Measurements from ENCODE around the gene FBRS.
"Not testable (repeated sequence)": the region's sequence is repeated elsewhere in the genome, so short reads cannot be mapped to it uniquely, and the experiment has no call there.

FBRS gene

DNA sequence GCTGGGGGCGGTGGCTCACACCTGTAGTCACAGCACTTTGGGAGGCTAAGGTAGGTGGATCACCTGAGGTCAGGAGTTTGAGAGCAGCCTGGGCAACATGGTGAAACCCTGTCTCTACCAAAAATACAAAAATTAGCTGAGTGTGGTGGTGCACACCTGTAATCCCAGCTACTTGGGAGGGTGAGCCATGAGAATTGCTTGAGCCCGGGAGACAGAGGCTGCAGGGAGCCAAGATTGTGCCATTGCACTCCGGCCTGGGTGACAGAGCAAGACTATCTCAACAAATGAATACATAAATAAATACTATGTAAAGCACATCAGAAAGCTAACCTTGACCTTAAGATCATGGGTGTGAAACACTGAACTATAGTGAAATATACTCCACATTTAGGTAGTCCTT is 38.4 kb downstream of the FBRS start:
- not testable (repeated sequence) for H2AK5ac ChIP-seq (ENCODE audit: low read length); H3K4me3 ChIP-seq (ENCODE audit: low read length); H3K23ac ChIP-seq (ENCODE audit: low read length); H3K36me3 ChIP-seq (ENCODE audit: control insufficient read depth, insufficient read depth, low read length); H3K18ac ChIP-seq (ENCODE audit: low read length); H3K4ac ChIP-seq (ENCODE audit: low read depth, low read length); H3K4me2 ChIP-seq (ENCODE audit: low read length); H3K9ac ChIP-seq (ENCODE audit: low read length); H2BK15ac ChIP-seq (replicated peaks; ENCODE audit: low read depth); H3K56ac ChIP-seq (ENCODE audit: low read length); H3K4me1 ChIP-seq (ENCODE audit: control insufficient read depth, low read depth, low read length); H4K5ac ChIP-seq (ENCODE audit: low read length); H3K27me3 ChIP-seq (ENCODE audit: insufficient read depth, low read length, poor library complexity); H2BK120ac ChIP-seq (ENCODE audit: low read depth, low read length); DNase-seq; H4K8ac ChIP-seq (ENCODE audit: low read depth, low read length); H3K79me1 ChIP-seq (ENCODE audit: low read length); H3K27ac ChIP-seq (ENCODE audit: low read depth, low read length); H2BK5ac ChIP-seq (ENCODE audit: low read length)
- no CpG with 5 or more reads among the region's 3 CpGs for WGBS (ENCODE audit: extremely low coverage, insufficient coverage, low lambda C conversion rate)
- peaks cover 21% of the 10 kb centered on the region for H3K79me2 ChIP-seq (ENCODE audit: control insufficient read depth, insufficient read depth, low read length)

DNA sequence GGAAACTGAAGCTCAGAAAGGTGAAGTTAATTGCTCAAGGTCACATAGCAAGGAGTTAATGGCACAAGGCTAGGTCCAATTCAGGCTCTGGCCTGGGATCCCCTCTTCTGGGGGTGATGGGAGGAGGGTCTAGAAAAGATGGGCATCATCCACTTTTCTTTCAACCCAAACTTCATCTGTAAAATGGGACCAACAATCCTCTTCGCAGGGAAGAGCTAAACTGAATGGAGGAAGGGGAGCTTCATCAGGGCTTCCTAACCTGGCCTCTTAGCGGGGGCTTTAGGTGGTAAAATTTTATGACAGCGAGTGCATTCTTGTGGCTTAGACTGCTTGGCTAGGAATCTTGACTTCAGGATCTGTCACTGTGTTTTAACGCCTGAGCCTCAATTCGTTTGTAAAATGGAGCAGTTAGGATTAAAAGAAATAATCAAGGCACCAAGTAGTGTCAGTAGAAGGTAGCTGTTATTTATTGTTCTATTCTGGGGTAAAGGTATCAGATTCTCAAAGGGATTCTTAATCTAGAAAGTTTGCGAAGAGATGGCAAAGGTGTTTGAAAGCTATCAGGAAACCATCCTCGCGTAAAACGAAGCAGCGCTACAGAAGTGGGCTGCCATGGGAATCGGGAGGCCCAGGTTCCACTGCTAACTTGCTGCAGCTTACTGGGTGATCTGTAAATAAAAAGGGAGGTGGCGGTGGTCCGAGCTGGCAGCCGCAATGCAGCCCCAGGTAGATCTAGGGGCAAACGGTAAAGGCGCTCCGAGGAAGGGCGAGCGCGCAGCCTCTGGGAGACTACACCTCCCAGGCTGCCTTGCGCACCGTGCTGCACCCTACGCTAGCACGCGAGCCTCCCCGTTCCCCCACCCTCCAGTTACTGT is 39.3 kb downstream of the FBRS start:
- DNase-seq = no peak
- H3K4me3 ChIP-seq (ENCODE audit: low read length) = no peak overlapping the region
- peaks cover 2% of the 10 kb centered on the region for H3K36me3 ChIP-seq (ENCODE audit: control insufficient read depth, insufficient read depth, low read length)
- no peak overlapping the region for H3K18ac ChIP-seq (ENCODE audit: low read length)
- no peak overlapping the region for H3K23ac ChIP-seq (ENCODE audit: low read length)
- no peak overlapping the region for H4K5ac ChIP-seq (ENCODE audit: low read length)
- no CpG with 5 or more reads among the region's 26 CpGs for WGBS (ENCODE audit: extremely low coverage, insufficient coverage, low lambda C conversion rate)
- H3K4me2 ChIP-seq (ENCODE audit: low read length) = peak overlapping the region; percentile 55
- peaks cover 21% of the 10 kb centered on the region for H3K79me2 ChIP-seq (ENCODE audit: control insufficient read depth, insufficient read depth, low read length)
- H2AK5ac ChIP-seq (ENCODE audit: low read length) = no peak overlapping the region
- no peak overlapping the region for H2BK15ac ChIP-seq (replicated peaks; ENCODE audit: low read depth)
- H2BK5ac ChIP-seq (ENCODE audit: low read length) = no peak overlapping the region
- no peak overlapping the region for H3K4ac ChIP-seq (ENCODE audit: low read depth, low read length)
- H3K4me1 ChIP-seq (ENCODE audit: control insufficient read depth, low read depth, low read length) = peaks cover 3% of the 10 kb centered on the region
- peak overlapping the region; percentile 77 for H3K9ac ChIP-seq (ENCODE audit: low read length)
- H2BK120ac ChIP-seq (ENCODE audit: low read depth, low read length) = no peak overlapping the region
- H3K27me3 ChIP-seq (ENCODE audit: insufficient read depth, low read length, poor library complexity) = peaks cover 4% of the 10 kb centered on the region
- H3K27ac ChIP-seq (ENCODE audit: low read depth, low read length) = no peak overlapping the region
- peaks cover 8% of the 10 kb centered on the region for H3K79me1 ChIP-seq (ENCODE audit: low read length)
- H3K56ac ChIP-seq (ENCODE audit: low read length) = peak overlapping the region; percentile 75
- H4K8ac ChIP-seq (ENCODE audit: low read depth, low read length) = no peak overlapping the region

DNA sequence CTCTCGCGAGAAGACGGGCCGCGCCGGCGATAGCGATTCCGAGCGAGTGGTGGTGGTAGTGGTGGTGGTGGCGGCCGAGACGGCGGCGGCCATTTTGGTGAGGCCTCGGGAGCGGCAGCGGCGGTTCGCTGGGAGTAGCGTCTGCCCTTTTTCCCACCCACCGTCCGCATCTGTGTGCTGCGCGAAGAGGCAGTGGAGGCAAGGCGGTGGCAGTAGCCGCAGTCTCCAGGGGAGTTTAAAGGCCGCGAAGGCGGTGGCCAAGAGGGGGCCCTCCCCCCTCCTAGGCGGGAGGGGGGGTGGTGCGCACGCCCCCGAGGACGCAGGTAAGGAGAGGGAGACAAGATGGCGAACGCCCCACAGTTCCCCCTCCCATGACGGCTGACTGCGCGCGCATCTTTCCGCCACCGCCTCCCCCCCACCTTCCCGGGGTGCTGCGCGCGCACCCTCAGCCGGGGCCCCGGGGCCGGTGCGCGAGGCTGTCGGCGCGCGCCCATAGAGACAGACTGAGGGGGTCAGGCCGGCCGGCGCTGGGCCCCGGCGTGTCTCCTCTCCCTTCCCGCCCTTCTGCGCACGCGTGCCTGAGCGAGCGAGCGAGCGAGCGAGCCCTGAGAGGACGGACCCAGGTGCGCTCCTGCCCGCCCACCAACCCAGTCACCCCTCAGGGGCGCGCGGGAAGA is 40.0 kb downstream of the FBRS start:
- DNase-seq = peak; percentile 98
- Histone ChIP-seq H3K56ac (ENCODE audit: low read length) (peak overlapping the region; percentile 99), H3K36me3 (ENCODE audit: control insufficient read depth, insufficient read depth, low read length) (peaks cover 2% of the 10 kb centered on the region), H3K79me1 (ENCODE audit: low read length) (peaks cover 8% of the 10 kb centered on the region), H3K9ac (ENCODE audit: low read length) (peak overlapping the region; percentile 100), H3K4me2 (ENCODE audit: low read length) (peak overlapping the region; percentile 54), H2AK5ac (ENCODE audit: low read length) (no peak overlapping the region), H3K4ac (ENCODE audit: low read depth, low read length) (peak overlapping the region; percentile 89), H3K27me3 (ENCODE audit: insufficient read depth, low read length, poor library complexity) (peaks cover 4% of the 10 kb centered on the region), H2BK5ac (ENCODE audit: low read length) (peak overlapping the region; percentile 97), H4K8ac (ENCODE audit: low read depth, low read length) (peak overlapping the region; percentile 3), H2BK120ac (ENCODE audit: low read depth, low read length) (no peak overlapping the region), H3K4me3 (ENCODE audit: low read length) (peak overlapping the region; percentile 89), H4K5ac (ENCODE audit: low read length) (no peak overlapping the region), H3K79me2 (ENCODE audit: control insufficient read depth, insufficient read depth, low read length) (peaks cover 21% of the 10 kb centered on the region), H3K27ac (ENCODE audit: low read depth, low read length) (peak overlapping the region; percentile 98), H3K23ac (ENCODE audit: low read length) (peak overlapping the region; percentile 99), H2BK15ac (replicated peaks; ENCODE audit: low read depth) (no peak overlapping the region), H3K18ac (ENCODE audit: low read length) (peak overlapping the region; percentile 62), H3K4me1 (ENCODE audit: control insufficient read depth, low read depth, low read length) (peaks cover 3% of the 10 kb centered on the region)
- no CpG with 5 or more reads among the region's 76 CpGs for WGBS (ENCODE audit: extremely low coverage, insufficient coverage, low lambda C conversion rate)

DNA sequence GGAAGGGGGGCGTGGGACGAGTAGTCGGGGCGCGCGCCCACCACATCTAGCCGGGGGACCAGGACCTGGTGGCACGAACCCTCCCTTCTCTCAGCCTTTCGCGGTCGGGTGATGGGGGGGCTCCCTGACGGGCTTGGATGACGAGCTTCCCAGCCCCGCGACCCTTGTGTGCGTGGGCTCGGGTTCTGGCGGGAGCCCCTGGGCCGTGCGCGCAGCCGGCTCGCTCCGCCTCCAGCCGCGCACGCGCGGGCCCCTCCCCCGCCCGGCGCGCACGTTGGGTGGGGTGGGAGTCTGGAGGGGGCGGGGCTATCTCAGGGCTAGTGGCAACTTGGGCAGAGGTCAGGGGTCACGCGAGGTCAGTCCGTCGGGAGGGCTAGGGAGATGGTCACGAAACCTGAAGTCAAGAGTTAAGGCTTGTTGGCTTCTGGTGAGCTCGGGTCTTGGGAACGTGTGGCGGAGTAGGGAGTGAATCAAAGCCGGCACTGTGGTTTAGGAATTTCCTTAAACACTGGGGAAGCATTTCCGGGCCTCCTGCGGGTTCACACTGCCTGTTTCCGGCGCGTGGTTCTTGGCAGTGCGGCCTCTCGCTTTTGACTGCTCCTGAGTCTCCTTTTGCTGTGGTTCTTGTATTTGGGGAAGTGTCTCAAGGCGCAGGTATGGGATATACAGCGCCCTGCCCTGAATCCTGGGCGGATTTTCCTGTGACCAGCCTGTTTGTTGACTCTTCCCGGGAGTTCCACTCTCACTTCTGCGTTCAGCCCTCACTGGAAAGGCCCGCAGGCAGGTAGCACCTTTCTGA is 40.8 kb downstream of the FBRS start, which contains the start of gene SRCAP:
TSS of gene SRCAP (plus strand) at position 356 of the 799 bp plus-strand sequence. CDS start 1,654 bp downstream, outside the sequence.
- Histone ChIP-seq H3K4me2 (ENCODE audit: low read length) (peak within 1 kb of the TSS; percentile 93), H3K4me1 (ENCODE audit: control insufficient read depth, low read depth, low read length) (peaks cover 3% of the 10 kb centered on the region), H3K79me1 (ENCODE audit: low read length) (peaks cover 8% of the 10 kb centered on the region), H3K9ac (ENCODE audit: low read length) (peak within 1 kb of the TSS; percentile 100), H4K8ac (ENCODE audit: low read depth, low read length) (peak within 1 kb of the TSS; percentile 3), H3K27ac (ENCODE audit: low read depth, low read length) (peak within 1 kb of the TSS; percentile 98), H3K27me3 (ENCODE audit: insufficient read depth, low read length, poor library complexity) (no peaks in the 10 kb centered on the region), H2BK120ac (ENCODE audit: low read depth, low read length) (no peak within 1 kb of the TSS), H2BK5ac (ENCODE audit: low read length) (peak within 1 kb of the TSS; percentile 97), H3K18ac (ENCODE audit: low read length) (peak within 1 kb of the TSS; percentile 82), H3K79me2 (ENCODE audit: control insufficient read depth, insufficient read depth, low read length) (peaks cover 21% of the 10 kb centered on the region), H3K36me3 (ENCODE audit: control insufficient read depth, insufficient read depth, low read length) (peaks cover 3% of the 10 kb centered on the region), H3K56ac (ENCODE audit: low read length) (peak within 1 kb of the TSS; percentile 99), H2BK15ac (replicated peaks; ENCODE audit: low read depth) (no peak within 1 kb of the TSS), H4K5ac (ENCODE audit: low read length) (no peak within 1 kb of the TSS), H2AK5ac (ENCODE audit: low read length) (no peak within 1 kb of the TSS), H3K4me3 (ENCODE audit: low read length) (peak within 1 kb of the TSS; percentile 89), H3K23ac (ENCODE audit: low read length) (peak within 1 kb of the TSS; percentile 99), H3K4ac (ENCODE audit: low read depth, low read length) (peak within 1 kb of the TSS; percentile 89)
- WGBS (ENCODE audit: extremely low coverage, insufficient coverage, low lambda C conversion rate) = no CpG with 5 or more reads among the region's 57 CpGs
- peak; percentile 88 for DNase-seq

DNA sequence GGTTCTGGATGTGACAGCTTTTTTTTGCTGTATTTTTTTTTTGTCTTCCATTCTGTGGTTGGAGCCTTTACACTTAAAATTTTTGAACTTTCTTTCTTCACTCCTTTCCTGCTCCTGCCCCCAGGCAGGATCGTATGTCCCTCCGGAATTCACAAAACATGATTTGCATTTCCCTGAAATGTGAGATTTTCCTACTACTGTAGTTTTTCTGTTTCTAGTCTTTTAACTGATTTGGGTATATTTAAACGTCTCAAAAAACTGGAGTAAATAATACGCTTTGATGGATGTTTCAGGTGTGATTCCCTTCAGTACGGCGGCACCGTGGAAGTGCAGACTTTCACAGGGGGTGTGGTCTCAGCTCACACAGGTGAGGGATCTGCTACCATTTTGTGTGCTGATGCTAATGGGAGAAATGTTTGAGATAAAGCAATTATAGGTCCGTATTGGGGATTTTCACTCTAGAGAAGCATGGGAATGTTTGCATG is 41.4 kb downstream of the FBRS start:
- Histone ChIP-seq H3K4me2 (ENCODE audit: low read length) (peak overlapping the region; percentile 93), H4K8ac (ENCODE audit: low read depth, low read length) (no peak overlapping the region), H3K79me2 (ENCODE audit: control insufficient read depth, insufficient read depth, low read length) (peaks cover 21% of the 10 kb centered on the region), H2BK15ac (replicated peaks; ENCODE audit: low read depth) (no peak overlapping the region), H3K23ac (ENCODE audit: low read length) (no peak overlapping the region), H3K18ac (ENCODE audit: low read length) (no peak overlapping the region), H3K4me3 (ENCODE audit: low read length) (peak overlapping the region; percentile 18), H2AK5ac (ENCODE audit: low read length) (no peak overlapping the region), H4K5ac (ENCODE audit: low read length) (no peak overlapping the region), H3K36me3 (ENCODE audit: control insufficient read depth, insufficient read depth, low read length) (peaks cover 5% of the 10 kb centered on the region), H3K4ac (ENCODE audit: low read depth, low read length) (peak overlapping the region; percentile 71), H2BK120ac (ENCODE audit: low read depth, low read length) (no peak overlapping the region), H3K79me1 (ENCODE audit: low read length) (peaks cover 8% of the 10 kb centered on the region), H3K27ac (ENCODE audit: low read depth, low read length) (peak overlapping the region; percentile 65), H3K9ac (ENCODE audit: low read length) (peak overlapping the region; percentile 55), H3K27me3 (ENCODE audit: insufficient read depth, low read length, poor library complexity) (no peaks in the 10 kb centered on the region), H2BK5ac (ENCODE audit: low read length) (no peak overlapping the region), H3K4me1 (ENCODE audit: control insufficient read depth, low read depth, low read length) (peaks cover 3% of the 10 kb centered on the region), H3K56ac (ENCODE audit: low read length) (peak overlapping the region; percentile 76)
- DNase-seq = peak; percentile 12
- no CpG with 5 or more reads among the region's 8 CpGs for WGBS (ENCODE audit: extremely low coverage, insufficient coverage, low lambda C conversion rate)

Data from mesendoderm (in vitro differentiated cells).